Effector memory CD8-positive, alpha-beta T cell (primary cell): ENCODE data around the gene CHSY1.
A peak's percentile ranks its signal among the peaks of the same experiment; 100 is the strongest.

Experiments used
- ATAC-seq: fragments of 150-1000 bp; cut with Tn5 transposase; replicated peaks from 2 replicates; pipeline ENCODE4 v1.10.0; 2021; ENCODE audit warnings: mild to moderate bottlenecking, moderate library complexity
- DNase-seq, 3 experiments: peaks; one replicate each; pipeline ENCODE4 v3.0.0; 2021
- H3K27ac Mint-ChIP-seq, 2 donors: one replicate each; pipeline ENCODE4 v1.8.0; 2022; ENCODE audit warnings: mild to moderate bottlenecking in 2 of 2, mixed read lengths in 2 of 2, moderate library complexity in 2 of 2
- H3K27me3 Mint-ChIP-seq, 2 donors: one replicate each; pipeline ENCODE4 v1.8.0; 2022; ENCODE audit warnings: mixed read lengths in 2 of 2
- H3K36me3 Mint-ChIP-seq: one replicate; pipeline ENCODE4 v1.8.0; 2022; ENCODE audit warnings: mild to moderate bottlenecking, moderate library complexity, mixed read lengths; ENCODE audit not compliant: insufficient read depth
- H3K4me1 Mint-ChIP-seq, 2 donors: one replicate each; pipeline ENCODE4 v1.8.0; 2022; ENCODE audit warnings: low read depth in 2 of 2, mixed read lengths in 2 of 2
- H3K4me3 Mint-ChIP-seq, 2 donors: one replicate each; pipeline ENCODE4 v1.8.0; 2022; ENCODE audit warnings: mild to moderate bottlenecking in 2 of 2, mixed read lengths in 2 of 2, moderate library complexity in 2 of 2
- H3K9me3 Mint-ChIP-seq, 2 donors: one replicate each; pipeline ENCODE4 v1.8.0; 2022; ENCODE audit warnings: mixed read lengths in 2 of 2

CHSY1 gene

GRCh38 chr15:101244889-101245668, 6.8 kb downstream of the CHSY1 start:
- H3K27ac Mint-ChIP-seq = peak overlapping the region; percentile 50 to 92

GRCh38 chr15:101244036-101244781, 7.6 kb downstream of the CHSY1 start:
- no peak for DNase-seq
- Mint-ChIP-seq H3K9me3 (no peaks in the 10 kb centered on the region), H3K36me3 (peaks cover 19% of the 10 kb centered on the region), H3K4me1 (peaks cover 64 to 80% of the 10 kb centered on the region in 2 donors), H3K4me3 (peak overlapping the region; percentile 77 to 84), H3K27ac (peak overlapping the region; percentile 50 to 92), H3K27me3 (no peaks in the 10 kb centered on the region)
- no peak for ATAC-seq

More at GRCh38 chr15:101244889-101245668, 6.8 kb downstream of the CHSY1 start:
- H3K36me3 Mint-ChIP-seq = peaks cover 19% of the 10 kb centered on the region
- peak overlapping the region; percentile 77 to 84 for H3K4me3 Mint-ChIP-seq
- peaks cover 63 to 75% of the 10 kb centered on the region in 2 donors for H3K4me1 Mint-ChIP-seq
- H3K9me3 Mint-ChIP-seq = no peaks in the 10 kb centered on the region
- no peaks in the 10 kb centered on the region for H3K27me3 Mint-ChIP-seq
- no peak for ATAC-seq
- no peak for DNase-seq

DNA sequence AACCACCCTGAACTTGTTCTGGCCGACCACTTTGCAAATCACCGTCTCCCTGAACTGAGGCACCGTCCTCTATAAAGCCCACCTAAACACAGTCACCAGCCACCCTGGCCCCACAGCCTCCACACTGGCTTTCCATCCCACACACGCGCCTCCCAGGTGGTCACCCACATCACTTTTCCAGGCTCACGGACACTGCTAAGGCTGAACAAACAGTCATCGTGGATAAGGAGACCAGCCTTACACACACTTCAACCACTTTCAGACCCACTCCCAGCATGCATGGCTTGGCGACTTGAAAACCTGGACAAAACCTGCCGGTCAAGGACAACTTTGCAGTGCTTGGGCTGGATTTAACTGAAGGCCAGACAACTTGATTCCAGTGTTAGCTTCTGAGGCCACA, 8.4 kb downstream of the CHSY1 start:
- Mint-ChIP-seq H3K4me1 (peaks cover 66 to 84% of the 10 kb centered on the region in 2 donors), H3K9me3 (no peaks in the 10 kb centered on the region), H3K27me3 (no peaks in the 10 kb centered on the region), H3K36me3 (peaks cover 15% of the 10 kb centered on the region), H3K4me3 (peak overlapping the region; percentile 77 to 84), H3K27ac (peak overlapping the region; percentile 50 to 92)
- ATAC-seq = no peak
- no peak for DNase-seq

DNA sequence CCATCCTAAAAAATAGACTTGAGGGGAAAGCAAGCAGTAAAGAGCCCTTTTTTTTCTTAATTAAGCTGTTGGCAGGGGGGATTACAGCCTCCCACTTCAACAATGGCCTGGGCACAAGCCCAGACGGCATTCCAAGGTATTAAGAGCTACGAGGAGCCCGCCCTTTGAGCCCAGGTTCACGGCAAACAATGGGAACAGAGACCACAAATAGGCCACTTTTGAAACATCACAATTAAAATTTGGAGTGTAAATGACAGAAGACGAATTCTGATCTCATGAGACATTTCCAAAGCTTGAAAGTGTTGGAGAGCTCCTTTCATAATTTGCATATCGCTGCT, 8.9 kb downstream of the CHSY1 start:
- DNase-seq (no peak), ATAC-seq (no peak)
- Mint-ChIP-seq H3K36me3 (peaks cover 15% of the 10 kb centered on the region), H3K4me1 (peaks cover 63 to 83% of the 10 kb centered on the region in 2 donors), H3K27me3 (no peaks in the 10 kb centered on the region), H3K27ac (peak overlapping the region; percentile 50 to 92), H3K9me3 (no peaks in the 10 kb centered on the region), H3K4me3 (peak overlapping the region; percentile 77 to 84)

DNA sequence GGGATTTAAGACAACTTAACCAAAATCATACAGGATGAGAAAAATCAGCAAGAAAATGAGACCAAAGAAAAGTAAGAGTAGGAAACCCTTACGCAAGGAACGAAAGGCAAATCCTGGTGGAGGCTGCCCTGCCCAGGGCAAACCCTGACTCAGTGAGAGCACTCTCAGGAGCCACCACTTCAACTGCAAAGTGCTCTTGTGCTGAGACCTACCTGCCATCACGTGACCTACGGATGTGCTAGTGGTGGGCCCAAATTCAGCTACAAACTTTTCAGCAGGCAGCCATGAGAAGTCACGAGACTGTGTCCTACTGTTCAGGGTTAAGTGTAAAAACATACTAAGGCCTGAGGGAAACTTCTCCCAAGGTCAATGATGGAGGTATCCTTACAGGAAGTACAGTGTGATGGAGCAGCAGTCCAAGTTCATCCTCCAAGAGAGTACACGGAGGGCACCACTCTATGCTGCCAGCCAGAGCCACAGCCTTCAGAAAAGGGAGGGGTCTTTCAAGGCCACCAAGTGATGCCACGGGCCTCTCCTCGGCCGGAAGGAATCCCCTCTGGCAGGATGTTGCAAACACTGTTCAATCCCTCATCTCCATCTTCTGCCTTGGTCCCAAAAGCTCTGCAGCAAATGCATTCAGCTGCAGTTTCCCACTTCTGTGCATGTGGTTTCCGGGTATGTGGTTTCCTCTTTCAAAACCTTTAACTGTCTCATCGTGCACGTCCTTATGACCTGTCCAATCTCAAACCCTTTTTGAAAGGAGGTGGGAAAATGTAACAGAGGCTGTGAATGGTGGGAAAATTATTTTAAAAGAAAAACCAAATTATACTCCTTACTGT, 9.5 kb downstream of the CHSY1 start:
- Mint-ChIP-seq H3K27me3 (no peaks in the 10 kb centered on the region), H3K27ac (peak overlapping the region; percentile 50 to 92), H3K4me1 (peaks cover 58 to 78% of the 10 kb centered on the region in 2 donors), H3K9me3 (no peaks in the 10 kb centered on the region), H3K36me3 (peaks cover 15% of the 10 kb centered on the region), H3K4me3 (peak overlapping the region; percentile 77 to 84)
- ATAC-seq (peak; percentile 91), DNase-seq (peak; percentile 63 to 74 (median 69))

GRCh38 chr15:101240358-101240757, 11.5 kb downstream of the CHSY1 start:
- H3K27ac Mint-ChIP-seq = peak overlapping the region; percentile 89 to 94

GRCh38 chr15:101239724-101240136, 12.1 kb downstream of the CHSY1 start:
- DNase-seq = no peak
- ATAC-seq = no peak
- peaks cover 42 to 62% of the 10 kb centered on the region in 2 donors for H3K4me1 Mint-ChIP-seq
- H3K4me3 Mint-ChIP-seq = peak overlapping the region; percentile 57 to 76
- no peaks in the 10 kb centered on the region for H3K27me3 Mint-ChIP-seq
- H3K9me3 Mint-ChIP-seq = no peaks in the 10 kb centered on the region
- peak overlapping the region; percentile 89 to 94 for H3K27ac Mint-ChIP-seq
- H3K36me3 Mint-ChIP-seq = peaks cover 17% of the 10 kb centered on the region

More at GRCh38 chr15:101240358-101240757, 11.5 kb downstream of the CHSY1 start:
- peaks cover 18% of the 10 kb centered on the region for H3K36me3 Mint-ChIP-seq
- peak overlapping the region; percentile 57 to 76 for H3K4me3 Mint-ChIP-seq
- H3K27me3 Mint-ChIP-seq = no peaks in the 10 kb centered on the region
- DNase-seq (no peak), ATAC-seq (no peak)
- H3K9me3 Mint-ChIP-seq = no peaks in the 10 kb centered on the region
- peaks cover 46 to 65% of the 10 kb centered on the region in 2 donors for H3K4me1 Mint-ChIP-seq

DNA sequence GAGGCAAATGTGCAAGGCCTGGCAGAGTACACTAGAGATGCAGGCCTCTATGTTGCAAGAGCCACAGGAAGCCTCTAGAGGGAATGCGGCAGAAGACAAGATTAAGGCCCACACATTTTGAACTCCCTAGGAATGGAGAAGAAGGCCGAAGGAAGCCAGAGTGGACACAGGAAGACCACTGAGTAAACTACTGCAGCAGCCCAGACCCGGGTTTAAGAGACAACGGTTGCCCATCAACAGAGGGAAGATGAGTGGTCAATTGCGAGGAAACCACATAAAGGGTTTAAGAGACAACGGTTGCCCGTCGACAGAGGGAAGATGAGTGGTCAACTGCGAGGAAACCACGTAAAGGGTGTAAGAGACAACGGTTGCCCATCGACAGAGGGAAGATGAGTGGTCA, 14.6 kb downstream of the CHSY1 start:
- H3K36me3 Mint-ChIP-seq = peaks cover 23% of the 10 kb centered on the region
- peak overlapping the region; percentile 11 to 57 for H3K4me3 Mint-ChIP-seq
- no peak for ATAC-seq
- H3K27me3 Mint-ChIP-seq = no peaks in the 10 kb centered on the region
- peaks cover 30 to 56% of the 10 kb centered on the region in 2 donors for H3K4me1 Mint-ChIP-seq
- DNase-seq = no peak
- H3K9me3 Mint-ChIP-seq = no peaks in the 10 kb centered on the region
- peak overlapping the region; percentile 71 to 78 for H3K27ac Mint-ChIP-seq

- DNase-seq (no peak), ATAC-seq (no peak)
- H3K36me3 Mint-ChIP-seq = peaks cover 28% of the 10 kb centered on the region
- peaks cover 29 to 45% of the 10 kb centered on the region in 2 donors for H3K4me1 Mint-ChIP-seq
- no peak overlapping the region for H3K27ac Mint-ChIP-seq
- H3K27me3 Mint-ChIP-seq = no peaks in the 10 kb centered on the region
- H3K9me3 Mint-ChIP-seq = no peaks in the 10 kb centered on the region
- no peak overlapping the region for H3K4me3 Mint-ChIP-seq
Measured at GRCh38 chr15:101233651-101234280, 18.1 kb downstream of the CHSY1 start.

GRCh38 chr15:101232677-101233076, 19.2 kb downstream of the CHSY1 start:
- no peak overlapping the region for H3K4me3 Mint-ChIP-seq
- ATAC-seq = no peak
- peak overlapping the region in 1 of 2 donors; percentile 46 for H3K27ac Mint-ChIP-seq
- DNase-seq = no peak
- H3K9me3 Mint-ChIP-seq = peaks cover 0 to 8% of the 10 kb centered on the region in 2 donors
- H3K27me3 Mint-ChIP-seq = no peaks in the 10 kb centered on the region
- peaks cover 28% of the 10 kb centered on the region for H3K36me3 Mint-ChIP-seq
- H3K4me1 Mint-ChIP-seq = peaks cover 31 to 48% of the 10 kb centered on the region in 2 donors

- no peak for ATAC-seq
- no peak for DNase-seq
- Mint-ChIP-seq H3K4me3 (no peak overlapping the region), H3K36me3 (peaks cover 12% of the 10 kb centered on the region), H3K9me3 (peaks cover 0 to 8% of the 10 kb centered on the region in 2 donors), H3K27ac (no peak overlapping the region), H3K27me3 (no peaks in the 10 kb centered on the region), H3K4me1 (peaks cover 41 to 62% of the 10 kb centered on the region in 2 donors)
Measured at GRCh38 chr15:101228313-101228712, 23.5 kb downstream of the CHSY1 start.

DNA sequence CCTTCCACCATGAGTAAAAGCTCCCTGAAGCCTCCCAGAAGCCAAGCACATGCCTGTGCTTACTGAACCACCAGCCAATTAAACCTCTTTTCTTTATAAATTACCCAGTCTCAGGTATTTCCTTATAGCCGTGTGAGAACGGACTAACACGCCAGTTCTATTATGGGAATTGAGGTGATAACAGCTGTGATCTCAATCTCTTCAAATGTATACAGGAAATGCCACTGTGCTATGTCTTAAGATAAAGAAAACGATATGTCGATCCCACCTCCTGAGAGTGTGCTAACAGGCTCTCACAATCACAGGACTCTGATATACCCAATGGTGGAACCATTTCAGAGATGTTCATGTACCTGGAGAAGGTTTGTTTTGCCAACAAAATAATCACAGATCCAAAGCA, 26.2 kb downstream of the CHSY1 start:
- H3K27ac Mint-ChIP-seq = peak overlapping the region in 1 of 2 donors; percentile 20
- DNase-seq (no peak), ATAC-seq (no peak)
- H3K4me3 Mint-ChIP-seq = peak overlapping the region in 1 of 2 donors; percentile 19
- H3K27me3 Mint-ChIP-seq = no peaks in the 10 kb centered on the region
- H3K9me3 Mint-ChIP-seq = peaks cover 0 to 8% of the 10 kb centered on the region in 2 donors
- H3K36me3 Mint-ChIP-seq = peaks cover 3% of the 10 kb centered on the region
- H3K4me1 Mint-ChIP-seq = peaks cover 35 to 66% of the 10 kb centered on the region in 2 donors
